GM18508 (cell line): ENCODE data around the gene EGFR.
A peak's percentile ranks its signal among the peaks of the same experiment; 100 is the strongest.

Experiments used
- ATAC-seq: cut with Tn5 transposase; IDR thresholded peaks from one replicate; pipeline ENCODE4 v1.9.1; 2021; ENCODE audit warnings: moderate number of reproducible peaks; ENCODE audit not compliant: insufficient read depth, unreplicated experiment

The EGFR gene

DNA sequence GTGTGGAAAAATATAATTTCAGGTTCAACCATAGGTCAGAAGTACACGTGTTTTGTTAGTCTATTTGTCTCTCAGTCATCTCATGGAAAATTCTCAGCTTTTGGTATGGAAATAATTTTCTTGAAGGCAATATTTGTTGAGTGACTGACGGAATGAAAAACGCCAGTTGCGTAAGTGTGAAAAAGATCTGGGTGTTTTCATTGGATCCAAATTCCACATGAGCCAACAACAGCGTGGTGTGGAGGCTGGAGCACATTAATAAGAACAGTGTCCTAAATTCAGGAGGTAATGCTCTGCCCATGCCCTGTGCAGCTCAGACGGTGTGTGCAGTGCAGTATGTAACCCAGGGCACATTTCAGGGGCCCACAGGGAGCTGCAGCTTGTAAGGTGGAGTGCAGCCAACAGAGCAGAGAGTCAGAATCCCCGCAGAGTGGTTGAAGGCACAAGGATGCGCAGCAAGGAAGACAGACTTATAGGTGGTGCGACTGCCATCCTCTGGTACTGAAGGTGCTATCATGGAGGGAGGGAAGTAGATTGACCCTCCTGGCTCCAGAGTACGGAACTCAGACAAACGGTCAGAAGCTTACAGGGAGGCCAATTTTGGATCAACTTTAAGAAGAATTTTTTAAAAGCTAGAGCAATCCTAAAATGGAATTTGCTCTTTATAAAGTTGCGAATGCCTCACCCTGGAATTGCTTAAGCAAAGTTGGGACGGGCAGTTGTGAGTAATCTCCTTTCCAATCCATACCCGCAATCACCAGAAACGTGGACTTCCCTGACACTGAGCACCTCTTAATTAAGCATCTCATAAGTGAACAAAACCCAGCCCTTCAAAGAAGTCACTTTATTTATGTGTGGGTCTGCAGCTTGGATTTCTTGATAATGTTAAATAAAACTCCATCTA, 38.0 kb downstream of the EGFR start:
- no peak for ATAC-seq

DNA sequence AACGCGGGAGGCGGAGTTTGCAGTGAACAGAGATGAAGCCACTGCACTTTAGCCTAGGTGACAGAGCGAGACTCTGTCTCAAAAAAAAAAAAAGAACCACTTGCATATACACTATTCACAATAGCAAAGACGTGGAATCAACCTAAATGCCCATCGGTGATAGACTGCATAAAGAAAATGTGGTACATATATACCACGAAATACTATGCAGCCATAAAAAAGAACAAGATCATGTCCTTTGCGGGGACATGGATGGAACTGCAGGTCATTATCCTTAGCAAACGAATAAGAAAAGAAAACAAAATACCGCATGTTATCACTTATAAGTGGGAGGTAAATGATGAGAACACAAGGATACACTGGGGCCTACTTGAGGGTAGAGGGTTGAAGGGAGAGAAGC, 39.5 kb downstream of the EGFR start:
- no peak for ATAC-seq

DNA sequence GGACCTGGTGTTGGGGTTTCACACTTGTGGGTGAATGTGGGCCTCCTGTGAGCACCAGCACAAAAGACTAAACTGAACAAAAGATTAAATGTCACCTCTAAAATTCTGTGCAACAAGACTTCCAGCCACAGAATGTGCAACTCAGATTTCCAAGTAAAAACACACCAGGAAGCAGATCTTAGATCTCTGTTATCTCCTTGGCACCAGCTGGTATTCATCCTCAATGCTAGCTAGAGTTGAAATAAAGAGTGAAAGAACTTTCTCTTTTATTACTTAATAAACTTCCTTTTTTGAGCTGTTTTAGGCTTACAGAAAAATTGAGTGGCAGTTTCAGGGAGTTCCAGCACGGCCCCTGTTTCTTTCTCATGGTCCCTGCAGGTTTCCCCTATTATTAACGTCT, 40.2 kb downstream of the EGFR start:
- ATAC-seq, result no peak

DNA sequence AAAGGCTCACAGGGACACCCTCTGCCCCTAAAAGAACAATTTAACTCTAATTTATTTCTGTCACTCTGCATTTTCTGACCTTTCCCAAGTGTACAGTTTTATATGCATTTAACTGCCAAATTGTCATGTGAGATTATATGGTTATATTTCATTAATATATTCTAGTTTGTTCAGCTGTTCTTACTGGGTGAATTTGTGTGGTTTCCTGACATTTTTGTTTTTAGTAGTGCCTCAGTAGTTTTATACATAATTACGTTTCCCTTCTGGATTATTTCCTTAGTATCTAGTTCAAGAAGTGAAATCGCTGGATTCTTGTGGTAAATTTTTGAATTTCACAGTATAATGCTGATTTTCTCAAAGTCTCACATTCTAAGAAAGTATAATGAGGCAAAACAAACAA, 41.3 kb downstream of the EGFR start:
- no peak for ATAC-seq

DNA sequence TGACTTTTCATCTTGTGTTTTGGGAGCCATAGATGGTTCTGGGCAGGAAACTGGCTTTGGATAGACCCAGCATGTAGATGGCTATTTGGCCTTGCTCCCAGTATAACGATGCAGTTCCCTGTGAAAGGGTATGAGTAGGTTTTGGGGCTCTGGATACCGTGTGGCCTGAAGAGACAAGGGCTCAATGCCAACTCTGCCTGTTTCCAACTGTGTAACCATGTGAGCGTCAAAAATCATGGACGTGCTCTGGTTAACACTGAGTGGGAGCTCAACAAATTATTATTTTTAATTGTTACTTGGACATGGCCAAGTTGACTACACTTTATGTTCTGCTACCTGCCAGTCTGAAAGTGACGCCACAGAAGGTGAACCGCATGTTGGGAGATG, 41.8 kb downstream of the EGFR start:
- no peak for ATAC-seq

DNA sequence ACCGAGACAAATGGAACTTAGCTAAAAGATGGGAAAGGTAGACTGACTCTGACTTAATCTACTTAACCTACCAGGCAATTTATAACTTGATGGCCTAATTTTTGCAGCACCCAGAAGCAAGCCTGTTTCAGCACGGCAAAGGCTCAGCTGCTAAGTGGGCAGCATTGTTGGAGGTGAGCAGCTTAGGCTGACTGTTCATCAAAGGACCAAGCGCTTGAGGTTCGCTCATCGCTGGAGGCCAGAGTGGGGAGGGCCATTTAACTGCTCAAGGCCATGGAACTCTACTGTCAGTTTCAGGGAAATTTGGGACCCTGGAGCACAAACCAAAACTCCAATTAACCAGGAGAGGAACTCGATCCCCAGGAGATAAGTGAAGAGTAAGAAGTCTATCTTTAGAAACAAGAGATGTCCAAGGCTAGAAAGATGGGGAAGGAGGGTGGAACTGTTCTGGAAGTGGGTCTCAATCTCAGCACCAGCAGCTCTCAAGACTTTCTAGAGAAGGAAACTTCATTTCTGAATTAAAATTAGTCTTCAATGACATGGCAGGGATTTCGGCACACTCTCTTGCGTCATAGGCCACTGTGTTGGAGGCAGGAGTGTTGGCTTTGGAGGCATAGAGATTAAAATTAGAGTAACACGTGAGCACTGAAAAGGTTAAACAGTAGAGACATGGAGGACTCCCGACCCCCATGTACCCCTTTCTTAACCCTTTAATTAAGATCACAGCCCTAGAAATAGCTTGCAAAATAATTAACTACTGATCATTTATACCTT, 43.1 kb downstream of the EGFR start:
- ATAC-seq, result no peak

DNA sequence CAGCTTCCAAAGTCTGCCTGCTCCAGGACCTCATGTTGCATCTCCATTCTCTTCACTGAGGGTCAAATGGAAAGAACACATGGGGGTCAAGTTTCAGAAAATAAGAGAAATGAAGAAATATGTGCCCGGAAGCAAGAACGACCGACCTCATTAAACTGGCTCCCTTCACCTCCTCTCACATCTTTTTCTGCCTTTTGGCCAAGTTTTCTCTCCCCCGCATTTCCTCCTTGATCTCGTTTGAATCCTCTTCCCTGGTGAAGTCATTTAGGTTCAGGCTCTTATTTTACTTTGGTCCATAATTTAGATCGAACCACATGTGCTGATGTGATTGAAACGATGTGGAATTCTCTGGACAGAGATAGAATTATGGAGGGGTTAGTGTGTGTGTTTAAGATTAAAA, 44.2 kb downstream of the EGFR start:
- ATAC-seq, result no peak

DNA sequence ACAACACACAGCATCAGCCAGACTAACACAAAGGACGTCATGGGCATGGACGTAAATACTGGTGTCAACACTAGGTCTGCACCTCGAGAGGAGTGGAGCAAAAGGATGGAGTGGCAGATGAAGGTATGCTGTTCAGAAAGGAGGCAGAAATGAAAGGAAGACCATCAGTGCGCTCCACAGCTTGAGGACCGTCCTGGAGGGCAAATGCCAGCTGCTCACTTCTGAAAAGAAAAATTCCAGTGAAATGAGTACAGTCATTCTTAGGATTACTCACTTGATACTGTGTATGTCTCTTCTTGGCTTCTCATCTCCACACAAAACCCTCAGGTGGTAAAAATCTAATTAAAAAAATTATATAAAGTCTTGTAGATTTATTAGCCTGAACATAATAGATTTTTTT, 44.8 kb downstream of the EGFR start:
- no peak for ATAC-seq

DNA sequence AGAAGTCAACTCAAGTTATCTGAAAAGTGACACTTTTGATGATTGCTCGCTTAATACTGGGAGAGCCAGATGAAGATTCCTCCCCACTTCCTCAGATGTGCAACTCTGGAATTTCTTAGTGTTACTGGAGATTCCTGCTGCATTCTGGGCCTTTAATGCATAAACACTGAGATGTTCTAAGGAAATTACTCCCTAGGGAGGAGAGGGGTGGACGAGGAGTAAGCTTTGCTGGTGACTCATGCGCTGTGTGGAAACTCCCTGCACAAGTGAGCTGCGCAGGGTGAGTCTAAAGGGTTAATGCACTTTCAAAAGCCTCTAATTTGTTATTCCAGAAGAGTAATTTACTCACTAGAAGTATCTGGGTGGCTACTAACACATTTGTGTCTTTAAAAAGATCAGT, 46.3 kb downstream of the EGFR start:
- peak; percentile 56 for ATAC-seq

DNA sequence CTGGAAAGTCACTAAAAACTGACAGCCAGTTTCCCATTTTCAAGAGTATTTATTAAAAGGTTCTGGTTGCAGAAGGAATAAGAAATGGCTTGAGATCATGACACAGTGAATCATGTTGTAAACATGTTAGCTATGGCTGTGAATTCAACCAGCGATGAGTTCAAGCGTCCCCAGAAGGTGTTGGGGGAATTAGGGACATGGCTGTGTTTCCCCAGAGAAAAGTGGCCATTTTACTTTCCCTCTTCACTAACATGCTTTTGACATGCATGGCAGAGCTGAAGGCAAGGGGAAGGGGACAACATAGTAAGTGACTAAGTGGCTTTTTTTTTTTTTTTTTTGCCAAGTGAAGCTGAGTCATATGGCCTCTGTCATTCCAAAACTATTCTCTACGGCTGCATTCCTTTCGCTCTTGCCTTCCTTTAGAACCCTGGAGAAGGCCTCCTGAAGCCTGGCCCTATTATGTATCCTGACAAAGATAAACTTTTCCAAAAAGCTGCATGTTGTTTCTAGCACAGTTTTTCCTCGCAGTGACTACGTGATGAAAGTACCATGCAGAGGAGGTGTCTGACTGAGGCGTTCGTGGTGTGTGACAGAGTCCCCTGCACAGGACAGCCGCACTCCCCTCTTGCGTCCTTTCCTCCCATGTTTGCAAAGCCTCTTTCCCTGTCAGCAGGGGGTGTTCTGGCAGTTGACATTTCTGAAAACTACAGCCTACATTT, 46.9 kb downstream of the EGFR start:
- peak; percentile 20 for ATAC-seq

DNA sequence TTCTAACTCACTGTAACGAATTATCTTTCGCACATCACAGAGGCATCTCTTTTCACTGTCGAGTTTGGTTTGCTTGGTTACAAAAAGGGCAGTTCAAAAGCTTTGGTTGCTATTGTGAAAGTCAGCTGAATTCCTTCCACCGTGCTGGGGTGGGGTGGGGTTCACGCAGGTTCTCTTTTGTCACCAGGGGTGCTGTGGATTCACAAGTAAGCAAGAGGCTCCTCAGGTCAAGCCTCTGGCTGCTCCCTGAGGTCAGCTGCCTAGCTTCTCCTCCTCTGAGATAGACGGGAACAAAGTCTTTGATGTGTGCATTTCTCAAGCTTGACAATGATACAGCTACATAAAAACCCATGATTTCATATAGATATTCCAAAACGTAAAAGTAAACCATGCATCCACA, 47.7 kb downstream of the EGFR start:
- no peak for ATAC-seq

DNA sequence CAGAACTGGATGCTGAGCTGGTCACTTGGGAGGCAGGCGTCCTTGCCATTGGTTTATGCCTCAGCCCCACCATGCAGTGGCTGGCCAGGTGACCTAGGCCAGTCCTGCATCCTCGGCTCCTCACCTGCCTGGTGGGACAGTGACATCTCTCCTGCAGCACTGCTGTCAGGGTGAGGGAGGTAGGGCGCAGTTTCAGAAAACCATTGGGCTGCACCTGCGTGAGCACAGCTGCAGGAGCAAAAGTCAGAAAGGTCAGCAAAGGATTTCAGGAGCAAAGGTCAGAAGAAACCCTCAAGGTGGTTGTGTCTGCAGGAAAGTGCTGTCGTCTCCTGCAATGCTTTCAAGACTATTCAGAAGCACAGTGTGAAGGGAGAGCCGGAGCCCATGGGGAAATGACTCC, 48.1 kb downstream of the EGFR start:
- ATAC-seq, result no peak

DNA sequence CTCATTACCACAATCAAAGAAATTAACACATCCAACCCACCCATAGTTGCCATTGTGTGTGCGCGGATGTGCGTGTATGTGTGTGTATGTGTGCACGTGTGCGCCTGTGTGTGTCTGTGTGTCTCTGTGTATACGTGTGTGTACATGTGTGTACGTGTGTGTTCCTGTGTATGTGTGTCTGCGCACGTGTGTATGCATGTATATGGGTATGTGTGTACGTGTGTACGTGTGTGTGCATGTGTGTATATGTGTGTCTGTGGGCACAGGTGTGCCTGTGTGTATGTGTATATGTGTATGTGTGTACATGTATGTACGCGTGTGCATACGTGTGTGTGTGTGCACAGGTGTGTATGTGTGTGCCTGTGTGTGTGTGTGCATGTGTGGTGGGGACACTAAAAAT, 48.9 kb downstream of the EGFR start:
- ATAC-seq, result no peak

DNA sequence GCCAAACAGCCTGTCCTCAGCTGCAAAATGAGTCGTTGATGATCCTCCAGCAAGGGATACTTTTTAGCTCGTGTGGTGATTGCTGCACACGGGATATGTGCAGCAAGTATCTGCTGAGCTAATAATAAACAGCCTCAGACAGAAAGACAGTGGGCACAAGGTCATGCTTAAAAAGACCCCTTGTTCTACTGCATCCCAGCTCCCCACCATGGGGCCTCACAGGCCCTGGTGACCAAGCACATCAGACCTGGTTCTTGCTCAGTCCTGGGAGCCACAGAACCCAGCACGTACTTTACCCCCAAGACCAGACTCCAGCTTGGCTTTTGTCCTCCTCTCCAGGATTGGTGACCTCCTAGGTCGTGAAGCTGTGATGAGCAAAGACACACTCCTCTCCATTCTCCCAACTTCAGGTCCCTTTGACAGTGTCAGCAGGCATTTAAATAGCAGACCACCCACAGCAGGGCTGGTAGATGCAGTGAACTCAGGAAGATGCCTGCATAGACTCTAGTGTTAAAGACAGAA, 50.5 kb downstream of the EGFR start:
- no peak for ATAC-seq

DNA sequence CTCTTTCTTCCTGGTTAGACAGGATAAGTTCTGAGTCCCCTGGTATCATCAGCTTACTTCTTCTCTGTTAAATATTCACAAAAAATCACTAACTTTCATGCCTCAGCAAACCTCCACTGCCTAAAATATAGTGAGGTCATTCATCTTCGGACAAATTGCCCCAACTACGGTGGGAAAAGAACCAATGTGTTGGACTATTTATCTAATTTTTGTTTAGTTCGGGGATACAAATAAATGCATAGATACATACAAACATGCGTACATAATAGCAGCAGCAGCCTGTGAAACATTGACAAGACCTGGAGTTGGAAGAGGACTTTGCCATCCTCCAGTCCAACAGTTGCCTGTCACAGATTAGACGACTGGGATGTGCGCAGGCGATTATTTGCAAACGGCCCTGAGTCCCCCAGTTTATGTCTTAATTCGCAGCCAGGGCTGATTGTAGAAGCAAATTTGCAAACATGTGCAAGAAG, 51.5 kb downstream of the EGFR start:
- no peak for ATAC-seq

DNA sequence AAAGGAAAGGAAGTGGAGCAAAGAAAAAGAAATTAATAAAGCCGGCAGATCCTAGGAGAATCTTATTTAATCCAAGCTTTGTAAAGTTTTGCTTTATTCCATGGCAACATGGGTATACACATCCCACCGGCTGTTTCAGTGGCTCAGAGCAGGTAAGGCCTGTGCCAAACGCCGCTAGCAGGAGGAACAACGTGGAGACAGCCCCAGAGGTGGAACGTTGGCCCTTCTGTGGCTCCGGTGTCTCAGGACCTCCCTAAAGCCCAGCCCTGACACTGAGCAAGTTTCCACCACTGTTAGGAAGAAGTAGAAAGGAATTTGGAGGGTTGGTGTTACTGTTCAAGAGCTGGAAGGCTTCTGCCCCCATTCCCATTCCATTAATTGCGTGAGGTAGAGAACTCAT, 52.0 kb downstream of the EGFR start:
- ATAC-seq, result no peak

DNA sequence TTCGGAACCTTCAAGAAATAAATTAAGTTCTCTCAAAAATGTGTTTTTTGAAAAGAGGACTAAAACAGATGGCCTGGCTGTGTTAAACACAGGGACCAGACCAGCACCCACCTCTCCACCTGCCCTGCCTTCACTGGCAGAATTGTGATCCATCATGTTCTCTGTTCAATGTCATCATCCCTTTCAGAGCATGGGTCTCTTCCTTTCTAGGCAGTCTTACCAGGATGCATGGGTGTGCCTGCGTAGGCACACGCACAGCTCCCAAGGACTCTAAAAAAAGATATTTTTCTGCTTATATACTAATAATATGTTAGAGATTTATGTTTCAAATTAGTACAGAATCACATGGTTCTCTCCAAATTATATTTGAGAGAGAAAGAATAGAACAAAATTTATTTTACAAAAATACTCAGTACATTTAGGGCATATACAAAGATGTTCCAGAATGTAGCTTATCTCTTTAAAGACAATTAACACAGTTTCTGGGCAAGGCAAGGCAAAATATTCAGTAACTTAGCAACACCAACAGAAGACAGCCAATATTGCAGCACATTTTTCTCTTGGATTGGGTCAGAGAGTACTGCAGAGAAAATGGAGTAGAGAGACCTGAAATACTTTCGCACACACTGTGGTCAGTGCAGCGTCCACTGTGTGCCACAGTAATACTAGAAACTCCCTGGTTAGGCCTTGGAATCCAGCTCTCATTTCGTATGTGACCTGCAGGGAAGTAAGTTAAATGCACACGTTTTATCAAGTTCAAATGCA, 52.8 kb downstream of the EGFR start:
- ATAC-seq, result no peak

DNA sequence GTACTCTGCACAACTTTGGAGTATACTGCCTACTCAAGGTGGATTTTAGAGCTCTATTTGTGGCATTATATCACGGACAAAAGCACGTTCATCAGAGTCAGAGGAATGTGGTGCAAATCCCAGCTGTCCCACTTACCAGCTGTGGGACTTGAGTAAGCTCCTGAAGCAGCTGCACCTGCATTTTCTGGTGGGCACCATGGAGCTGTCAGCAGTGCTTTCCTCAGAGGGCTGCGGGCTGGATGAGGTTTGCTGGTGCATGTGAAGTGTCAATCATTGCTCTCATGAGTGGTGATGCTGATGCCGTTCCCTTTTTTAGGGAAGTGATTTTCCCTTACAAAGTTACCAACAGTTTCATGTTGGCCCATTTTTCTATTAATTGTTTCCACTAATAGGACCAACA, 53.4 kb downstream of the EGFR start:
- no peak for ATAC-seq

DNA sequence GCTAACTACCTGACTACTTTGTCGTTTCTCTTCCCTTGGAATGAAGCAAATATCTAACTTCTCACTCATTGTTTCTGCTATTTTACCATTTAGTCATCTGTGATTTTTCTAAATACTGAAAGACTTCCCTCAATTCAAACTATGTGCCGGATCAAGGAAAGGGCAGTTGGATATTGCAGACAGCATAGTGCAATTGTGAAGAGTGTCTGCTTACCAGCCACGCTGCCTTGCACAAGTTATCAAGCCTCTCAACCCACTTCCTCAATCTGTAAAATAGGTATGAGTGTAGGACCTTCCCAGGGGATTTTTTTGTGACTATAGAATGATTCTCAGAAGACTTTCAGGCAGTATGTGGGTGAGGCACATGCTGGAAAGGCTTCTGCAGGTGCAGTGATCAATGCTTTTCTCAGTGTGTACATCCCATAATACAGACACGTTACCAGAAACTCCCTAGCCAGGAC, 54.3 kb downstream of the EGFR start:
- peak; percentile 53 for ATAC-seq

DNA sequence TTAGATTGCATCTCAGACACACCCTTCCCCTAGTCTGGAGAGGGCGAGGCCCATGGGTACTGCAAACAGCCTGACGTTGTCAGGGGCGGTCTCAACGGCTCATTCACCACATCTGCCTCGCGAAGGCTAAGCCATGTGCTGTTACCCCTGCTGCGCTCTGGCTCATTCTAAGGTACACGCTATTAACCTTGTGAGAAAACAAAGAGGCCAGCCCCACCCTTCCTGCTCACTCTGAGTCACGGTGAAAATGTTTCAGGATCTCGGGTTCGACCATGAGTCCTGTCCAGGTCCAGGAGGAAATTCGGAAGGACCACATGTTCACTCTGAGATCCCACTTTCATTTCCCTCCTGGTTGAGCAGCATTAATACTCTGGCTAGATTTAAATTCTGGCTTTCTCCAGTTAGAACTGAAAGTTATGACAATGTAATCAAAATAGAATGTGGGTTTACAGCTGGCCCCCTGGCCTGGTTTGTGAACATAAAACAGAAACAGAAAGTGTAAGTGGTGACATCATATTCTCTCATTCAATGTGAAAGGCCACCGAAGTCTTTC, 55.2 kb downstream of the EGFR start:
- peak; percentile 66 for ATAC-seq
